ENCODE data around the gene YIF1A.

YIF1A gene

DNA sequence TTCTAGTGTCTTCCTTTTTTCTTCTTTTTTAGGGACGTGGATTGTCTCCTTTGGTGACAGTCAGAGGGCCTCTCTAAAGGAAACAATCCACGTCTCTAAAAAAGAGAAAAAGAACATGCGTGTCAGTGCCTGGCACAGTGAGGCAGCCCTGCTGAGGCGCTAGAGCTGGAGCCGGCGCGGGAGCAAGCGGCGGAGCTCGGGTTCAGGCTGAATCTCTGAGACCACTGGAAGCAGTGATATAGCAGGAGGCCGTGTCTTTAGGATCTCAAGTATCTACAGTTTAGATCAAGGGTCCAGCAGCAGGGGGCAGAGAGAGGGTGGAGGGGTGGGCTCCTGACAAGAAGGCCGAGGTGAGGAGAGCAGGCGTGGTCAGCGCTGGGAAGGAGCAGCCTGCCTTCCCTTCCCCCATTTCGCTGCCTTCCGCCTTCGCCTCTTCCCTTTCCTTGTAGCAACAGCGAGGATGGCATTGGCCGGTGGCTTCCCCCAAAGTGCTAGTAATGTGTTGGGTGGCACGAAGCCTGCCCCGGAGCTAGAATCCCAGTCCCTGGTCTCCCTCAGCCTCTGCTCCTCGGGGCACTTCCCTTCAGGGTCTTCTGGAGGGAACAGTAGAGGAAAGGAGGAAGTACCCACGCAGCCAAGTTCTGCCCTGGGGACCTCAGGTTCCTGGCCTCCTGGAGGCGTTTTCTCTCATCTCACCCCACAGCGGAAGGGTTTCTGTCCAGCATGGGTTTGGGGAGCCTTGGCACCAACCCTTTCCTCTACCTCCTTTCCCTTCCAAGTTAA is 48.8 kb downstream of the YIF1A start:
- DNase-seq: no peak

DNA sequence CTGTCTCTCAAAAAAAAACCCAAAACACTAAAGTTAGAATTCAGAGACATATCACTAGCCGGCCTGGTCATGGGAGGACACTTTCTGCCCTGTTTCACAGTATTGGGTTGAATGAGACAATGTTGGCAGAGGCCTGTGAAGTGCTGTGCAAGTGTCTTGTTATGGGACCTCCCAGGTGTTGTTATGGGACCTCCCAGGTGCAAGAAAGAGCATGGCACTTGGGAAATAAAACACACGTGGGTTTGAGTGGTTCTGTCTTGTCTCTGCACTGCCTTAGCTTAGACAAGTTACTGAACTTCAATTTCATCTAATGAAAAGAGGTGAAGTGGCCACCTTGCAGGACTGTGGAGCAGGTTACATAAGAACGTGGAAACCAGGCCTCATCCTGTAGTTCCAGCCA is 49.4 kb downstream of the YIF1A start:
- no peak for DNase-seq

DNA sequence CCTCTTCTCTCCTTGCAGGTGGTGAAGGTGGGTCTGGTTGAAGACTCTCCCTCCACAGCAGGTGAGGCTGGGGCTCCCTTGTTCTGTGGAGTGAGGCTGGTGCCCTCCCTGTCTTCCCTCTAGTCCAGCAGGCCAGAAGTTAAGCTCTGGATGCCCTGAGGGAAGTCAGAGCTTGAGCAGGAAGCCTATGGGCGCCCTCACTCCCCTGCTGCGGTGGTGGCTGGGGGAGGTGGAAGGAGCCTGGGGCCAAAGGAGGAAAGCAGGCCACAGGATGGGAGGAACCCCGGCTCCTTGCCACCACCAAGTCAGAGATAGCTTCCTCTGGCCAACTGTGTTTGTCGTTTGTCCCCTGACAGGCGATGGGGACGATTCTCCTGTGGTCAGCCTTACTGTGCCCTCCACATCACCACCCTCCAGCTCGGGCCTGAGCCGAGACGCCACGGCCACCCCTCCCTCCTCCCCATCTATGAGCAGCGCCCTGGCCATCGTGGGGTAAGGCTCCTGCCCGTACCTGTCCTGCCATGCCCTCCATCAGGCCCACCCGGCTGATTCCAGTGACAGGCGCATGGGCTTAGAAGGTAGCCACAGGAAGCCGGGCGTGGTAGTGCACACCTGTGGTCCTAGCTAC is 50.0 kb downstream of the YIF1A start:
- no peak for DNase-seq

DNA sequence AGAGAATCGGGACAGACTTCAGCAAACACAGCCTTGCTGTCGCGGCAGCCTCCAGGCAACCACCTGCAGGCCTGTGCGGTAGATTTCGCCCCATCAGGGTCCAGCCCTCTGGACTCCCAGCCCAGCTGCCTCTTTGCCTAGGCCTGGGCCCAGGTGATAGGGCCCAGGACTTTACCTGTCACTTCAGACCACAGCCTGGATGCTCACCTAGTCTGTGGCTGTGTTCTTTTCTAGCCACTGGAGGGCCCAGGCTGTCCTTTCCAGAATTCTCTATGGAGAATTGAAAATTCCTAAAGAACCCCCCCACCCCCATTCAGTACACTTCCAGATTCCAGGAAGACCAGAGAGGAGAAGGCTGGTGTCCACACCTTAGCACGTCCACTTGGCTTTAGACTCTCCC is 51.1 kb downstream of the YIF1A start:
- no peak for DNase-seq

DNA sequence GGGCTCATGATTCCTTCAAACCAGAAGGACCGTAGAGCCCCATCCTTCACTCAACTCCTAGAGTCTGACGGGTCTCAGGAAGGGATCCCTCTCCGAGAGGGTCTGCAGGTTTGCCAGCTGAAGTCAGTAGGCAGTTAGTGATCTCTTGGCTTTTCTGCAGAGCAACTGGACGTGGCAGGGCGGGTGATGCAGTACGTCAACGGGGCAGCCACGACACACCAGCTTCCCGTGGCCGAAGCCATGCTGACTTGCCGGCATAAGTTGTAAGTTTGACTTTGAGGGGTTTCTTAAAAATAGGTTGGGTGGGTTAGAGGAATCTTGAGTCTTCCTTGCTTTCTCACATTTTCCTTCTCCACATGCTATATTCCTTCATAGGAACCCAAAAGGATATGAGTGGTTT is 53.8 kb downstream of the YIF1A start:
- no peak for DNase-seq

All from KG1 (cell line).